ENCODE results near the gene GALK2.

DNA sequence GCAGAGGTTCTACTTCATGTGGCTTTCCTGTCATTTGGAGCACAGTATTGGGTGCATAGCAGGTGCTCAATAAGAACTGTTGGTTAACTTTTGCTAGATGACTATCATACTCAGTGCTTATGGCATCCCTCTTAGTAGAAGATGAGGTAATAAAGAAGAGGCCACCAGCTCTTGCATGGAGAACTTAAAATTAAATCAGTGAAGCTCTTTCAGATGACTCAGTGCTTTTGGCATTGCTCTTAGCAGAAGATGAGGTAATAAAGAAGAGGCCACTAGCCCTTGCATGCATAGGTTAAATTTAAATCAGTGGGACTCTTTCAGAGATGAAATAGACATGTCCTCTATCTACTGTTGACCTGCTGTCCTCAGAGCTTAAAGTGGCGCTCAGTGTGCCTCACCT lies 143.6 kb downstream of the GALK2 start:
- no peak for TF ChIP-seq CTCF (tag by site-specific recombination; IDR thresholded peaks at IDR 0.05)
- TF ChIP-seq REPIN1 (tag by site-specific recombination; IDR thresholded peaks at IDR 0.05; ENCODE audit: low read depth): no peak
- TF ChIP-seq ZNF16 (tag by site-specific recombination; IDR thresholded peaks at IDR 0.05; ENCODE audit: low read depth): no peak
- TF ChIP-seq SP2 (tag by site-specific recombination; IDR thresholded peaks at IDR 0.05): no peak
- no peak for TF ChIP-seq TCF7L2 (IDR thresholded peaks at IDR 0.05; ENCODE audit: borderline replicate concordance, low read depth, low read length)
- TF ChIP-seq, protein P1, sequence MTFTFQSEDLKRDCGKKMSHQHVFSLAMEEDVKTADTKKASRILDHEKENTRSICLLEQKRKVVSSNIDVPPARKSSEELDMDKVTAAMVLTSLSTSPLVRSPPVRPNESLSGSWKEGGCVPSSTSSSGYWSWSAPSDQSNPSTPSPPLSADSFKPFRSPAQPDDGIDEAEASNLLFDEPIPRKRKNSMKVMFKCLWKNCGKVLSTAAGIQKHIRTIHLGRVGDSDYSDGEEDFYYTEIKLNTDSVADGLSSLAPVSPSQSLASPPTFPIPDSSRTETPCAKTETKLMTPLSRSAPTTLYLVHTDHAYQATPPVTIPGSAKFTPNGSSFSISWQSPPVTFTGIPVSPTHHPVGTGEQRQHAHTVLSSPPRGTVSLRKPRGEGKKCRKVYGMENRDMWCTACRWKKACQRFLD (tag by site-specific recombination; IDR thresholded peaks at IDR 0.05): no peak
- TF ChIP-seq ZBTB1 (tag by site-specific recombination; IDR thresholded peaks at IDR 0.05): no peak
- no peak for TF ChIP-seq ZNF596 (tag by site-specific recombination; IDR thresholded peaks at IDR 0.05)
- no peak for TF ChIP-seq ZBTB8A (tag by site-specific recombination; IDR thresholded peaks at IDR 0.05)
- TF ChIP-seq, protein P2, sequence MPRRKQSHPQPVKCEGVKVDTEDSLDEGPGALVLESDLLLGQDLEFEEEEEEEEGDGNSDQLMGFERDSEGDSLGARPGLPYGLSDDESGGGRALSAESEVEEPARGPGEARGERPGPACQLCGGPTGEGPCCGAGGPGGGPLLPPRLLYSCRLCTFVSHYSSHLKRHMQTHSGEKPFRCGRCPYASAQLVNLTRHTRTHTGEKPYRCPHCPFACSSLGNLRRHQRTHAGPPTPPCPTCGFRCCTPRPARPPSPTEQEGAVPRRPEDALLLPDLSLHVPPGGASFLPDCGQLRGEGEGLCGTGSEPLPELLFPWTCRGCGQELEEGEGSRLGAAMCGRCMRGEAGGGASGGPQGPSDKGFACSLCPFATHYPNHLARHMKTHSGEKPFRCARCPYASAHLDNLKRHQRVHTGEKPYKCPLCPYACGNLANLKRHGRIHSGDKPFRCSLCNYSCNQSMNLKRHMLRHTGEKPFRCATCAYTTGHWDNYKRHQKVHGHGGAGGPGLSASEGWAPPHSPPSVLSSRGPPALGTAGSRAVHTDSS (tag by site-specific recombination; IDR thresholded peaks at IDR 0.05): no peak
- TF ChIP-seq ZNF654 (tag by site-specific recombination; IDR thresholded peaks at IDR 0.05; ENCODE audit: low read depth): no peak
- TF ChIP-seq, protein P3, sequence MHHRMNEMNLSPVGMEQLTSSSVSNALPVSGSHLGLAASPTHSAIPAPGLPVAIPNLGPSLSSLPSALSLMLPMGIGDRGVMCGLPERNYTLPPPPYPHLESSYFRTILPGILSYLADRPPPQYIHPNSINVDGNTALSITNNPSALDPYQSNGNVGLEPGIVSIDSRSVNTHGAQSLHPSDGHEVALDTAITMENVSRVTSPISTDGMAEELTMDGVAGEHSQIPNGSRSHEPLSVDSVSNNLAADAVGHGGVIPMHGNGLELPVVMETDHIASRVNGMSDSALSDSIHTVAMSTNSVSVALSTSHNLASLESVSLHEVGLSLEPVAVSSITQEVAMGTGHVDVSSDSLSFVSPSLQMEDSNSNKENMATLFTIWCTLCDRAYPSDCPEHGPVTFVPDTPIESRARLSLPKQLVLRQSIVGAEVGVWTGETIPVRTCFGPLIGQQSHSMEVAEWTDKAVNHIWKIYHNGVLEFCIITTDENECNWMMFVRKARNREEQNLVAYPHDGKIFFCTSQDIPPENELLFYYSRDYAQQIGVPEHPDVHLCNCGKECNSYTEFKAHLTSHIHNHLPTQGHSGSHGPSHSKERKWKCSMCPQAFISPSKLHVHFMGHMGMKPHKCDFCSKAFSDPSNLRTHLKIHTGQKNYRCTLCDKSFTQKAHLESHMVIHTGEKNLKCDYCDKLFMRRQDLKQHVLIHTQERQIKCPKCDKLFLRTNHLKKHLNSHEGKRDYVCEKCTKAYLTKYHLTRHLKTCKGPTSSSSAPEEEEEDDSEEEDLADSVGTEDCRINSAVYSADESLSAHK (tag by site-specific recombination; IDR thresholded peaks at IDR 0.05): no peak

Measured in HEK293 (cell line).